Stomach (tissue), 9 donors: ENCODE data around the gene EIF2S2. TPM values are rescaled to one million over a fixed set of nuclear protein-coding genes. Genes with fewer than 3 reads are reported as not detected.

Experiments used
- DNase-seq, 2 donors: peaks; one replicate each; pipeline versions ENCODE4 v3.0.0 to v3.0.0-alpha.2; 2013 to 2019
- H3K27ac ChIP-seq, 5 donors: fragments of 200-600 bp in 4 of 5; sonication (generic) in 4 of 5; one replicate each; pipeline ENCODE4 v1.5.1; 2013 to 2019; ENCODE audit warnings: mild to moderate bottlenecking in 1 of 5, moderate library complexity in 1 of 5
- H3K27me3 ChIP-seq, 3 donors: fragments of 200-600 bp; sonication (generic); one replicate each; pipeline ENCODE4 v1.5.1; 2017 to 2019; ENCODE audit warnings: mixed run types in 1 of 3
- H3K36me3 ChIP-seq, 4 donors: fragments of 200-600 bp; sonication (generic); 1 replicate in 3 of 4; 2 replicates in 1 of 4; pipeline ENCODE4 v1.5.1; 2016 to 2019
- H3K4me1 ChIP-seq, 4 donors: fragments of 200-600 bp; sonication (generic); one replicate each; pipeline ENCODE4 v1.5.1; 2016 to 2019
- H3K4me3 ChIP-seq, 4 donors: fragments of 200-600 bp; sonication (generic) in 3 of 4; one replicate each; pipeline ENCODE4 v1.5.1; 2016 to 2019; ENCODE audit warnings: mild to moderate bottlenecking in 1 of 4
- H3K9me3 ChIP-seq, 4 donors: fragments of 200-600 bp; sonication (generic); one replicate each; pipeline ENCODE4 v1.5.1; 2016 to 2019
- EP300 ChIP-seq: sonication (generic); formaldehyde crosslinking; IDR thresholded peaks from one replicate; pipeline ENCODE4 v1.6.1; 2017; ENCODE audit warnings: antibody characterized with exemption
- POLR2A ChIP-seq, 4 donors: fragments of 450-650 bp; IDR thresholded peaks; one replicate each; pipeline ENCODE4 v1.6.1; 2016; ENCODE audit warnings: antibody characterized with exemption in 4 of 4, control low read depth in 2 of 4, mild to moderate bottlenecking in 1 of 4, moderate library complexity in 1 of 4
- POLR2AphosphoS5 ChIP-seq, 3 donors: sonication (generic); formaldehyde crosslinking; IDR thresholded peaks; one replicate each; pipeline ENCODE4 v1.6.1; 2016; ENCODE audit warnings: antibody characterized with exemption in 3 of 3
- WGBS, 5 donors: extraction: QIAGEN DNeasy Blood & Tissue Kit in 3 of 5; methylation state at CpG; one replicate each; pipeline versions ENCODE4 v1.1.5 to v1.1.7; 2013 to 2018; 5-methylcytosine and 5-hydroxymethylcytosine counted together
- intact Hi-C: fragments of 100-400 bp; cut with DNase I; formaldehyde crosslinking; loops from one replicate; pipeline ENCODE4 v1.15.1; 2023; ENCODE audit warnings: low total_unique reads
- polyA plus RNA-seq, 3 donors: library from polyadenylated mRNA; stranded (reverse); fragments of 200-250 nt; gene quantifications; one replicate each; pipeline ENCODE4 v1.2.3, GENCODE V29; 2013
- total RNA-seq, 5 donors: library from RNA; depleted of rRNA; stranded (reverse); fragments of >200 nt; gene quantifications; one replicate each; pipeline versions ENCODE4 v1.1.0 to v1.2.3, GENCODE V29; 2014 to 2016
- TF ChIP-seq, protein P1 (sequence below), 7 experiments: fragments of 450-650 bp in 4 of 7; fragments of 200-600 bp in 3 of 7; sonication (generic) in 3 of 7; IDR thresholded peaks; one replicate each; pipeline ENCODE4 v1.5.1; 2016 to 2019; ENCODE audit warnings: antibody characterized with exemption in 7 of 7, control low read depth in 2 of 7, mild to moderate bottlenecking in 1 of 7
- donor health status: healthy with polysubstance abuse.
- donor health status: Bipolar disorder and iron deficiency.
- donor health status: healthy.

Gene EIF2S2
- total and polyA plus RNA-seq, 8 donors = 26.6 to 92.4 (median 45.6) TPM

DNA sequence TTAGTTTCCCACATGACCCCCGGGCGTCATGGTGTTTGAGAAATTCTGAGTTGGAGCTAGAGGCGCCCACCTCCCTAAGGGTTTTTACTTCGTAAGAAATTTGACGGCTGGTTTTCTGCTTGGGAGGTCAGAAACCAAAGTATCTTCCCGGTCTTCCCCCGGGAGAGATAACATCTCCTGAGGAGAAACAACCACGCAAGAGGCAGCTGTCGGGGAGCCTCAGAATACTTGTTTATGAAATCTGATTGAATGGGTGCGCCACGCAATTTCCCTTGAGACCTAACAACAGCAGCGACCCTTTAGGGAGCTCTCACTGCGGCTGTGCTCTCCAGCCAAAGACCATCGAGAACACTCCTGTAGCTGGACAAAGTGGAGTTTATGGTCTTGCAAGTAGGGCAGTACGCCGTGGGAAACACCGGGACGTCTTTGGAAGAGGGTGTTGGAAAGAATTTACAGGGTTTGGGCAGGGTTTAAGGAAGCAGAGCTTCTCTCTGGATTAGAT lies 608 bp upstream of the EIF2S2 start:
- Histone ChIP-seq H3K4me1 (peaks cover 30 to 42% (median 38%) of the 10 kb centered on the region in 4 donors), H3K27me3 (no peaks in the 10 kb centered on the region), H3K27ac (peak overlapping the region; percentile 87 to 100 (median 98)), H3K9me3 (no peaks in the 10 kb centered on the region), H3K4me3 (peak overlapping the region; percentile 79 to 98 (median 96)), H3K36me3 (peaks cover 0 to 12% (median 11%) of the 10 kb centered on the region in 4 donors)
- TF ChIP-seq POLR2A (IDR thresholded peaks at IDR 0.05) (no peak), EP300 (no peak), POLR2AphosphoS5 (IDR thresholded peaks at IDR 0.05) (no peak)
- TF ChIP-seq, protein P1, sequence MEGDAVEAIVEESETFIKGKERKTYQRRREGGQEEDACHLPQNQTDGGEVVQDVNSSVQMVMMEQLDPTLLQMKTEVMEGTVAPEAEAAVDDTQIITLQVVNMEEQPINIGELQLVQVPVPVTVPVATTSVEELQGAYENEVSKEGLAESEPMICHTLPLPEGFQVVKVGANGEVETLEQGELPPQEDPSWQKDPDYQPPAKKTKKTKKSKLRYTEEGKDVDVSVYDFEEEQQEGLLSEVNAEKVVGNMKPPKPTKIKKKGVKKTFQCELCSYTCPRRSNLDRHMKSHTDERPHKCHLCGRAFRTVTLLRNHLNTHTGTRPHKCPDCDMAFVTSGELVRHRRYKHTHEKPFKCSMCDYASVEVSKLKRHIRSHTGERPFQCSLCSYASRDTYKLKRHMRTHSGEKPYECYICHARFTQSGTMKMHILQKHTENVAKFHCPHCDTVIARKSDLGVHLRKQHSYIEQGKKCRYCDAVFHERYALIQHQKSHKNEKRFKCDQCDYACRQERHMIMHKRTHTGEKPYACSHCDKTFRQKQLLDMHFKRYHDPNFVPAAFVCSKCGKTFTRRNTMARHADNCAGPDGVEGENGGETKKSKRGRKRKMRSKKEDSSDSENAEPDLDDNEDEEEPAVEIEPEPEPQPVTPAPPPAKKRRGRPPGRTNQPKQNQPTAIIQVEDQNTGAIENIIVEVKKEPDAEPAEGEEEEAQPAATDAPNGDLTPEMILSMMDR (IDR thresholded peaks at IDR 0.05) = no peak
- intact Hi-C loops = no loop called here
- peak; percentile 32 to 67 for DNase-seq
- WGBS, 5 donors = 0 to 1% (median 0%) methylated on average over 18 of the region's 18 CpGs

DNA sequence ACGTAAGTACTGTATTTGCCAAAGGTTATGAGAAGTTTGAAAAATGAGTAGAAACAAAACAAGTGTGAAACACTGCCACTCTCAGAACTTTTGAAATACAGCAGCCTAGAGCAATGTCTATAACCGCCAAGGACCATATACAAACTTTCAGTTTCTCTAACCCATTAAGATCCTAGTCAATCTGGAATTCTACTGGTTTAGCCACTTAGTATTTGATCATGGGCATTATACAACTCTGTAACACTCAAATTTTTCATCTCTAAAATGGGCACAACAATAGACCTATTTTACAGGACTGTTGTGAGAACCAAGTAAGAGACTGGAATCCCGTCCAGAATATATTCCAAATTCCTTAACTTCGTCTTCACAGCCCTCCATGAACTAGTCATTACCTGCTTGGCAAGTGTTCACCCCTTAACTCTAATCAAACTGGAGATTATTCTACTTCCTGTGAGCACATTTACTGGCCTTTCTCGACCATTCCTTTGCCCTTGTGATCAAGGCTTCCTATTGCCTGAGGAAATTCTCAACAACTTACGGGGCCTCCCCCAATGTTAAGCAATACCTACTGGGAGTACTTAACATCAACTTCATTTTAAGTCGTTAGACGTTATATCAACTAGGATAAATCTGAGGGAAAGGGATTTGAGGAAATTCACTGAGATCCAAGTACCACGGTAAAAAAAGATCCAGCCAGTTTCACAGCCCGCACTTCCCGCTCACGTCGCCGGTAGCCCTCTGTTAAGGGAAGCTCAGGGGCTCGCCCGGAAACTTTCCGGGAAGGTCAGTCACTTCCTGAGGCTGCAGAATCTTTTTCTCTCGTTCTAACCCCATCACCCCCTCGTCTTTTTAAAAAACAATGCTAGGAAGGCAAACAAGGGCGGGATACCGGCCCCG lies 1.1 kb downstream of the EIF2S2 start:
- 2% methylated on average over 22 of the region's 22 CpGs for WGBS, 5 donors
- Histone ChIP-seq H3K4me3 (peak overlapping the region; percentile 79 to 98 (median 96)), H3K27me3 (no peaks in the 10 kb centered on the region), H3K27ac (peak overlapping the region; percentile 95 to 100 (median 98)), H3K4me1 (peaks cover 43 to 58% (median 50%) of the 10 kb centered on the region in 4 donors), H3K9me3 (no peaks in the 10 kb centered on the region), H3K36me3 (peaks cover 0 to 17% (median 13%) of the 10 kb centered on the region in 4 donors)
- DNase-seq = peak in 1 of 2 donors; percentile 65
- TF ChIP-seq, protein P1 (IDR thresholded peaks at IDR 0.05) = no peak
- TF ChIP-seq POLR2AphosphoS5 (IDR thresholded peaks at IDR 0.05) = peak in 2 of 3 donors; percentile 37 to 40
- intact Hi-C loops = no loop called here

DNA sequence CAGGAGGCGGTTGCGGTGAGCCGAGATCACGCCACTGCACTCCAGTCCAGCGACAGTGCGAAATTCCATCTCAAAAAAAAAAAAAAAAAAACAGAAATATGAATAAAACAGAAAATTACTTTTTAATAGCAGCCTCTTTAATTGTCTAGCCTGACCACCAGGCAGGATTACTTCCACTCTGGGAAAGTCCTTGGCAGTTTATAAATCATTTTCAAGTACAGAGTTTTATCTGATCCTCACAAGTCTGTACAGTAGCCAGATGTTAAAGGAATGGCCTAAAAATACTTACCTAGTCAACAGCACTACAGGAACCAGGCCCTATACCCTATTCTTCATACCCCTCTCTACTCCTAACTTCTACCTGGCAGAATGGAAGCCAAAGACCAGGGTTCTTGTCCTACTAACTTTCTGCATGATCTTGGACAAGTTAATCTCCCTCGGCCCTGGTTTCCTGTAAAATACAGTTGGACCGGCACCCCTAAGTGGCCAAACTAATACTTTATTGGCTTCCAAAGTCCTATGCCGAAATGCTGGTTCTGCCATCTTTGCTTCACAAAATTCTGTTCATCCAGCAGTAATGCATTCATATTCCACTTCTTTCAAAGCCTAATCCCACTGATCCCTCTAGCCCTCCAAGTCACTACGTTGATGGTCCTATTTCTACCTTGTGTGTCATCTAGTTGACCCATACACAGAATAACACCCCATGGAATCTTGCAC lies 1.9 kb downstream of the EIF2S2 start:
- H3K36me3 ChIP-seq = peaks cover 1 to 21% (median 20%) of the 10 kb centered on the region in 4 donors
- H3K9me3 ChIP-seq = no peaks in the 10 kb centered on the region
- H3K27me3 ChIP-seq = no peaks in the 10 kb centered on the region
- intact Hi-C loops = no loop called here
- 68 to 75% (median 69%) methylated on average over 10 of the region's 10 CpGs for WGBS, 5 donors
- TF ChIP-seq POLR2A (IDR thresholded peaks at IDR 0.05) (no peak), POLR2AphosphoS5 (IDR thresholded peaks at IDR 0.05) (no peak), EP300 (no peak)
- TF ChIP-seq, protein P1 (IDR thresholded peaks at IDR 0.05) = no peak
- peak overlapping the region in 4 of 5 donors; percentile 98 to 100 (median 98) for H3K27ac ChIP-seq
- DNase-seq = no peak
- peaks cover 46 to 65% (median 54%) of the 10 kb centered on the region in 4 donors for H3K4me1 ChIP-seq
- H3K4me3 ChIP-seq = peak overlapping the region; percentile 79 to 98 (median 96)

GRCh38 chr20:34109442-34109841 lies 2.6 kb downstream of the EIF2S2 start:
- intact Hi-C loops = no loop called here
- Histone ChIP-seq H3K36me3 (peaks cover 8 to 28% (median 27%) of the 10 kb centered on the region in 4 donors), H3K4me3 (peak overlapping the region in 2 of 4 donors; percentile 79 to 95), H3K4me1 (peaks cover 46 to 73% (median 56%) of the 10 kb centered on the region in 4 donors), H3K27me3 (no peaks in the 10 kb centered on the region), H3K9me3 (no peaks in the 10 kb centered on the region), H3K27ac (no peak overlapping the region)
- no peak for DNase-seq
- TF ChIP-seq EP300 = no peak
- no peak for TF ChIP-seq POLR2AphosphoS5 (IDR thresholded peaks at IDR 0.05)
- TF ChIP-seq, protein P1 (IDR thresholded peaks at IDR 0.05) = no peak
- TF ChIP-seq POLR2A (IDR thresholded peaks at IDR 0.05) = no peak
- 86 to 88% (median 87%) methylated on average over 6 of the region's 6 CpGs for WGBS, 5 donors
